Right lobe of liver (tissue), 4 donors: ENCODE measurements around the gene TRA2A.

ENCODE experiments used
- POLR2A ChIP-seq: fragments of 450-650 bp; IDR thresholded peaks from one replicate; pipeline ENCODE4 v1.6.1; 2017; ENCODE audit warnings: antibody characterized with exemption, mild to moderate bottlenecking
- TF ChIP-seq, protein P1 (sequence below), 4 donors: fragments of 200-600 bp in 3 of 4; fragments of 450-650 bp in 1 of 4; IDR thresholded peaks; one replicate each; pipeline versions ENCODE4 v1.5.1 to v1.8.0; 2016 to 2022; ENCODE audit warnings: antibody characterized with exemption in 4 of 4, mild to moderate bottlenecking in 2 of 4
- donor health status: DM: no; HTN: no; CAD: no.
- donor health status: DM: no; HTN: no; CAD: no.
- donor health status: DM: no; HTN: yes; CAD: no.

DNA sequence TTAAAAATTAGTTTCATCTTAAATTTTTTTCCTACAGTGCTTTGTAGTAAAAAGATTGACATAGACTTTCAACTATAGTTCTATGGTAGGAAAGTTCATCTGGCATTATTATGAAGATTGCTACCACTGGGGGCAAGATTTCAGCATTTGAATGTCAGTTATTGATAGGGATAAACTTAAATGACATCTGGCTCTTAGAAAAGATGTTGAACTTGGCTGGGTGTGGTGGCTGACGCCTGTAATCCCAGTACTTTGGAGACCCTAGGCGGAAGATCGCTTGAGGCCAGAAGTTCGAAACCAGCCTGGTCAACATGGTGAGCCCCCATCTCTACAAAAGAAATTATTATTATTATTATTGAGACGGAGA, 1.4 kb upstream of the TRA2A start:
- no peak for TF ChIP-seq POLR2A
- TF ChIP-seq, protein P1, sequence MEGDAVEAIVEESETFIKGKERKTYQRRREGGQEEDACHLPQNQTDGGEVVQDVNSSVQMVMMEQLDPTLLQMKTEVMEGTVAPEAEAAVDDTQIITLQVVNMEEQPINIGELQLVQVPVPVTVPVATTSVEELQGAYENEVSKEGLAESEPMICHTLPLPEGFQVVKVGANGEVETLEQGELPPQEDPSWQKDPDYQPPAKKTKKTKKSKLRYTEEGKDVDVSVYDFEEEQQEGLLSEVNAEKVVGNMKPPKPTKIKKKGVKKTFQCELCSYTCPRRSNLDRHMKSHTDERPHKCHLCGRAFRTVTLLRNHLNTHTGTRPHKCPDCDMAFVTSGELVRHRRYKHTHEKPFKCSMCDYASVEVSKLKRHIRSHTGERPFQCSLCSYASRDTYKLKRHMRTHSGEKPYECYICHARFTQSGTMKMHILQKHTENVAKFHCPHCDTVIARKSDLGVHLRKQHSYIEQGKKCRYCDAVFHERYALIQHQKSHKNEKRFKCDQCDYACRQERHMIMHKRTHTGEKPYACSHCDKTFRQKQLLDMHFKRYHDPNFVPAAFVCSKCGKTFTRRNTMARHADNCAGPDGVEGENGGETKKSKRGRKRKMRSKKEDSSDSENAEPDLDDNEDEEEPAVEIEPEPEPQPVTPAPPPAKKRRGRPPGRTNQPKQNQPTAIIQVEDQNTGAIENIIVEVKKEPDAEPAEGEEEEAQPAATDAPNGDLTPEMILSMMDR (IDR thresholded peaks at IDR 0.05): no peak
